ENCODE measurements around the gene MAOB. TPM values are rescaled to one million over a fixed set of nuclear protein-coding genes. Genes with fewer than 3 reads are reported as not detected.
A peak's percentile ranks its signal among the peaks of the same experiment; 100 is the strongest.

Gene MAOB
- total RNA-seq, 4 donors from 2014 or later = 1.9 to 4.5 (median 2.1) TPM

DNA sequence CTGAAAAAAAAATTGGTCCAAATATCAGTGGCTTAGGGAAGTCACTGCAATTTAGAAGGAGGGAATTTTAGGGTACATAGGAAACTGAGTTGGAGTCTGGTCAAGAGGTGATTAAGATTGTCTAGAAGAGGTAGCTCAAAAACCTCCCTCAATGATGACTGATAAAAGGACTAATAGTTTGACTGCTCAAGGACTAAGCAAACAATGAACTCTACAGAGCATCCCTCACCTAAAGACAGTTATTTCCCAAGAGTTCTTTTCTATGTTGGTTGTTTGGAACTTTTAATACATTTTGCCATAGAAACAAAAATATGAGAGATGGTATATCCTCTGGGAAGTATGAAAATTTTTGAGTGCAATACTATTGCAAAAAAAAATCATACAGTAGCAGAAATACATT, 35.7 kb downstream of the MAOB start:
- no peaks in the 10 kb centered on the region for H3K9me3 ChIP-seq
- no peak overlapping the region for H3K27ac ChIP-seq
- no peaks in the 10 kb centered on the region for H3K36me3 ChIP-seq
- no peak for DNase-seq (ENCODE audit: low spot score in 2 of 2)
- H3K4me3 ChIP-seq = no peak overlapping the region
- no peaks in the 10 kb centered on the region for H3K27me3 ChIP-seq
- TF ChIP-seq EP300 (IDR thresholded peaks at IDR 0.05) = no peak
- TF ChIP-seq POLR2AphosphoS5 (IDR thresholded peaks at IDR 0.05) = no peak
- no peak for TF ChIP-seq POLR2A (IDR thresholded peaks at IDR 0.05)
- TF ChIP-seq, protein P1, sequence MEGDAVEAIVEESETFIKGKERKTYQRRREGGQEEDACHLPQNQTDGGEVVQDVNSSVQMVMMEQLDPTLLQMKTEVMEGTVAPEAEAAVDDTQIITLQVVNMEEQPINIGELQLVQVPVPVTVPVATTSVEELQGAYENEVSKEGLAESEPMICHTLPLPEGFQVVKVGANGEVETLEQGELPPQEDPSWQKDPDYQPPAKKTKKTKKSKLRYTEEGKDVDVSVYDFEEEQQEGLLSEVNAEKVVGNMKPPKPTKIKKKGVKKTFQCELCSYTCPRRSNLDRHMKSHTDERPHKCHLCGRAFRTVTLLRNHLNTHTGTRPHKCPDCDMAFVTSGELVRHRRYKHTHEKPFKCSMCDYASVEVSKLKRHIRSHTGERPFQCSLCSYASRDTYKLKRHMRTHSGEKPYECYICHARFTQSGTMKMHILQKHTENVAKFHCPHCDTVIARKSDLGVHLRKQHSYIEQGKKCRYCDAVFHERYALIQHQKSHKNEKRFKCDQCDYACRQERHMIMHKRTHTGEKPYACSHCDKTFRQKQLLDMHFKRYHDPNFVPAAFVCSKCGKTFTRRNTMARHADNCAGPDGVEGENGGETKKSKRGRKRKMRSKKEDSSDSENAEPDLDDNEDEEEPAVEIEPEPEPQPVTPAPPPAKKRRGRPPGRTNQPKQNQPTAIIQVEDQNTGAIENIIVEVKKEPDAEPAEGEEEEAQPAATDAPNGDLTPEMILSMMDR (IDR thresholded peaks at IDR 0.05) = no peak
- no peaks in the 10 kb centered on the region for H3K4me1 ChIP-seq

DNA sequence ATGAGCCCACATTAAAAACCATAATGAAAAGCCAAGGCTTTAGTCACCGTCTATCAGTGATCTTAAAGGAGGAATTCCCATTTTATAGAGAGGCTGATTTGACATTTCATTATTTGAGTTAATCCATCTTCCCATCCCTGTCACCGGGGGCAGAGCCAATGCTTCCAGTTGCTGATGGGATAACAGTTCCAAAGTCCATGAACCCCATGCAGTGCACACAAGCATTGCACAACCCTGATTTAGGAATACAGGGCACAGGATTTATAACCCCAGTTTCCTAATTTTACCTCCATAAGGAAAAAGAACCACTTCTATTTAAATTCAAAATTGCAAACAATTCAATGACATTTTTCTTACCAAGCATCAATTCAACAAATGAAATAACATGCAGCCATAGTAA, 36.5 kb downstream of the MAOB start:
- no peaks in the 10 kb centered on the region for H3K36me3 ChIP-seq
- no peak for DNase-seq (ENCODE audit: low spot score in 2 of 2)
- WGBS = 86% methylated on average over 2 of the region's 2 CpGs
- H3K27ac ChIP-seq = no peak overlapping the region
- H3K4me3 ChIP-seq = no peak overlapping the region
- no peaks in the 10 kb centered on the region for H3K9me3 ChIP-seq
- H3K4me1 ChIP-seq = no peaks in the 10 kb centered on the region
- no peaks in the 10 kb centered on the region for H3K27me3 ChIP-seq
- TF ChIP-seq POLR2A (IDR thresholded peaks at IDR 0.05) = no peak
- TF ChIP-seq EP300 (IDR thresholded peaks at IDR 0.05) = no peak
- no peak for TF ChIP-seq POLR2AphosphoS5 (IDR thresholded peaks at IDR 0.05)

DNA sequence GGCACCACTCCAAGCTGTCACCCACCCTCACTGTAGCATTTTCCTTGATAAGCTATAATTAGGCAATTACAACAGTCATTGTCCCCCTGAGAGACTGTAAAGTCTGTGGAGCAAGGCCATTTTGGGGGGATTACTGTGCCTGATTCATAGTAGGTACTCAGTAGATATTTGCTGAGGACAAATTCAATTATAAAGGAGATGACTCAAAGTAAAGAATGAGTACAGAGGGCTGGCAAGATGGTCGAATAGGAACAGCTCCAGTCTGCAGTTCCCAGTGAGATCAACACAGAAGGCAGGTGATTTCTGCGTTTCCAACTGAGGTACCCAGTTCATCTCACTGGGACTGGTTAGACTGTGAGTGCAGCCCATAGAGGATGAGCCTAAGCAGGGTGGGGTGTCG, 42.0 kb downstream of the MAOB start:
- Histone ChIP-seq H3K27ac (no peak overlapping the region), H3K4me3 (no peak overlapping the region), H3K36me3 (no peaks in the 10 kb centered on the region), H3K9me3 (no peaks in the 10 kb centered on the region), H3K27me3 (no peaks in the 10 kb centered on the region), H3K4me1 (no peaks in the 10 kb centered on the region)
- TF ChIP-seq POLR2AphosphoS5 (IDR thresholded peaks at IDR 0.05) (no peak), EP300 (IDR thresholded peaks at IDR 0.05) (no peak), POLR2A (IDR thresholded peaks at IDR 0.05) (no peak)
- TF ChIP-seq, protein P1 (IDR thresholded peaks at IDR 0.05) = no peak
- no peak for DNase-seq (ENCODE audit: low spot score in 2 of 2)
- WGBS = 55% methylated on average over 2 of the region's 3 CpGs

DNA sequence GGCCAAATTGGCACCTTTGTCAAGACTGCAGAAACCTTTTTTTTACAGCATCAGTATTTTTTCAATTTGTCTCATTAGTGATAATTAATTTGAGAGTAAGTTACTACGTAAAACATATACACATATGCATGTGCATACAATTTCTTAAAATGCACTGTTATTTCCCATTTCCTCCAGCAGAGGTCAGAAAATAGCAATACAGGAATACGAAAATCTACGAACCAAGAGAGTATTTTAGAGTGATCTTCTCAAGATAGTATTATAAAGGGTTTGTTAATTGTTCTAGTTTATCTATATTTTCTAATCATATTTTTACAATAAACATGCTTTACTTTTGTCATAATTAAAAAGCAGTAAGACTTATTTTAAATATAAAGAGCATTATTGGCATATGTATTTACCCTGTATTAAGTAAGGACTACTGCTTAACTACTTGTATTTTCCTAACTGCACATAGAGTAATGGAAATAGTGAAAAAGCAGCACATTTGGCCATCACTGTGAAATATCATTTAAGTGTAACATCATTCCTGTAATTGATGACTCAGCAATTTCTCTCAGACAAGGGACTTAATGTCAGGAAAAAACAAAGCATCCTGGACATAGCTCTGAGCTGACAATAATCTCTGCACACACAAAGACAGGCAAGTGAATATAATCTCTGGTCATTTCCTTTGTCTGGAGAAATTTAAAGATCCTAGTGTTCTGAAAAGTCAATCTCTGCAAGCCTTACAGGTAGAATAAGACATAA, 45.6 kb downstream of the MAOB start:
- Histone ChIP-seq H3K36me3 (no peaks in the 10 kb centered on the region), H3K27me3 (no peaks in the 10 kb centered on the region), H3K27ac (no peak overlapping the region), H3K9me3 (no peaks in the 10 kb centered on the region), H3K4me1 (no peaks in the 10 kb centered on the region), H3K4me3 (no peak overlapping the region)
- 17% methylated on average over 3 of the region's 3 CpGs for WGBS
- DNase-seq (ENCODE audit: low spot score in 2 of 2) = no peak
- no peak for TF ChIP-seq POLR2A (IDR thresholded peaks at IDR 0.05)
- TF ChIP-seq, protein P1 (IDR thresholded peaks at IDR 0.05) = peak; percentile 34 to 51

DNA sequence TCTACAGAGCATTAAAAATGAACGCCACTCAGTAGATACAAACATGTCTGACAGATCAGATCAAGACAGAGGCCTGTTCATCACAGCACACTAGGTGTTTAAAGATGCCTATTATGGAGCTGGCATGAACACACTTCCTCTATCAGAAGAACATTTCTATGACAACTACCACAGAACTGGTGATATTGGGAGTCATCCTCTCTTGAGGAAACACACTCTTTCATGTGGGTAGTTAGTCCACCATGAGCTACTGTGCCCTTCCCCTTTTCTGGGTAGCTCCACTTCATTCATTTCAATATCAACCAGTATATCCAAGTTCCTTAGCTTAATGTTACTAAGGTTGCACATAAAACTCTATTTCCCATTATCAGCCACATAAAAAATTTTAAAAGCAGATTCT, 46.7 kb downstream of the MAOB start:
- Histone ChIP-seq H3K27ac (no peak overlapping the region), H3K27me3 (no peaks in the 10 kb centered on the region), H3K4me3 (no peak overlapping the region), H3K9me3 (no peaks in the 10 kb centered on the region), H3K36me3 (no peaks in the 10 kb centered on the region), H3K4me1 (no peaks in the 10 kb centered on the region)
- TF ChIP-seq POLR2AphosphoS5 (IDR thresholded peaks at IDR 0.05) (no peak), POLR2A (IDR thresholded peaks at IDR 0.05) (no peak), EP300 (IDR thresholded peaks at IDR 0.05) (no peak)
- TF ChIP-seq, protein P1 (IDR thresholded peaks at IDR 0.05) = no peak
- no peak for DNase-seq (ENCODE audit: low spot score in 2 of 2)
- 72% methylated on average over 1 of the region's 1 CpG for WGBS

DNA sequence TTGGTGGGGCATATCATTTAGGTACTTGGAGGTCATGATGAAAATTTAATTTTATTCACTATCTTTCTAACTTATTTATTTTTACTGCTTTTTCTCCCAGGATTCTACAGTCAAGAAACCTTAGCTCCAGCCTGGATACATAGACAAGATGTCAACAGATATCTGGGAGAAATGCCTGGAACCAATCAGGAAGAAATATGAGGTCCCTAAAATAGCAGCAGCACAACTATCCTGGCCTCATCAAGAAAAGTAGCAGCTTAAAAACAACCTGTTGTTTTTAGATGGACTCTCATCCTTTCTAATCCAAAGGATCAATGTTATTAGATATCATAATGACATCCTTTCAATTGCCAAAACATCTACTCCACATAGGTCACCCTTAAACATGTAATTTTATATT, 54.5 kb downstream of the MAOB start:
- Histone ChIP-seq H3K27ac (no peak overlapping the region), H3K9me3 (no peaks in the 10 kb centered on the region)
- TF ChIP-seq, protein P1 (IDR thresholded peaks at IDR 0.05) = no peak
- no peak for TF ChIP-seq POLR2AphosphoS5 (IDR thresholded peaks at IDR 0.05)
- TF ChIP-seq POLR2A (IDR thresholded peaks at IDR 0.05) = no peak
- TF ChIP-seq EP300 (IDR thresholded peaks at IDR 0.05) = no peak

More for the DNA sequence above, 54.5 kb downstream of the MAOB start:
- H3K36me3 ChIP-seq = no peaks in the 10 kb centered on the region
- H3K27me3 ChIP-seq = no peaks in the 10 kb centered on the region
- H3K4me1 ChIP-seq = no peaks in the 10 kb centered on the region
- no peak overlapping the region for H3K4me3 ChIP-seq
- no peak for DNase-seq (ENCODE audit: low spot score in 2 of 2)
